SK-N-SH (cell line): ENCODE results near the gene GRIK1.

Experiments used
- CTCF ChIP-seq: fragments of 200-600 bp; sonication (generic); IDR thresholded peaks from 2 replicates; pipeline ENCODE4 v1.6.1; 2017; ENCODE audit warnings: antibody characterized with exemption, mild to moderate bottlenecking, moderate library complexity
- FOXJ3 ChIP-seq: sonication (generic); formaldehyde crosslinking; IDR thresholded peaks from 2 replicates; pipeline ENCODE4 v1.5.1; 2020; ENCODE audit warnings: mild to moderate bottlenecking, missing genetic modification reagents
- GABPA ChIP-seq: IDR thresholded peaks from 2 replicates; pipeline ENCODE4 v1.4.0; 2012; ENCODE audit warnings: low read depth, mild to moderate bottlenecking
- JUND ChIP-seq: IDR thresholded peaks from 2 replicates; pipeline ENCODE4 v1.4.0; 2012
- POLR2AphosphoS5 ChIP-seq: IDR thresholded peaks from 2 replicates; pipeline ENCODE4 v1.6.1; 2012; ENCODE audit warnings: low read depth, low read length
- RAD21 ChIP-seq: IDR thresholded peaks from 2 replicates; pipeline ENCODE4 v1.6.1; 2012; ENCODE audit warnings: mild to moderate bottlenecking, low read length
- SIN3A ChIP-seq: IDR thresholded peaks from 2 replicates; pipeline ENCODE4 v1.6.1; 2012; ENCODE audit warnings: low read depth, mild to moderate bottlenecking, low read length, moderate library complexity, borderline replicate concordance
- TCF12 ChIP-seq: IDR thresholded peaks from 2 replicates; pipeline ENCODE4 v1.4.0; 2012
- YY1 ChIP-seq: IDR thresholded peaks from 2 replicates; pipeline ENCODE4 v1.4.0; 2012; ENCODE audit warnings: low read depth, mild to moderate bottlenecking

DNA sequence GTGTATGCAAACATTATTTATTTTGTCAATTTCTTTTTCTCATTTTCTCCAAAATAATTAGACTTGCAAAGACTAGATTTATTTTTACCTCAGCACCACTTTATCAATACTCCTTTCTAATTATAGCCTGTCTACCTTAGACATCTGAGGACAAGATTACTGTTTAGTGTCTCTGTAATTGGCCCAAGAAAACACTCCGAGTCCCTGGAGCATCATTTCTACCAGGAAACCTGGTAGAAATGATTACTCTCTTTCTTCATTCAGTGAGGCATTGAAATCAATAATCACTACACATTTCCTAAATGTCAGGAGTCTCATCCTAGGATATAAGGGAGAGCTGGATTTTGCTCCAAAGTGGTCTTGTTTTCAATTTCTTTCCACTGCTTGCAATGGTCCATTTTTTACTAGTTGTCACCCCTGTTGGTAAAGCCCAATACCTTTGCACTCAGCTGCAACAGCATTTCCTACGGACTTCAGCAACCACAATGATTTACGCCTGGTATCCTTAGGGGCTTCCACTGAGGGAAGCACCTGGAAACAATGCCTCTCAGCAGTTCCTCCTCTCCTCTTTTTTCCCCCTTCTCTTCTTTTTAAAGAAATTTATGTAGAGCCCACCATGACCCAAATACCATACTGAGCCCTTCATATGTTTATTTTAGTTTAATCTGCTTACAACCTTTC is 64.6 kb downstream of the GRIK1 start:
- TF ChIP-seq CTCF (no peak), POLR2AphosphoS5 (no peak), GABPA (no peak), SIN3A (no peak), JUND (no peak), YY1 (no peak), TCF12 (no peak), FOXJ3 (no peak), RAD21 (no peak)
